Measurements from ENCODE around the gene AQP4. TPM values are rescaled to one million over a fixed set of nuclear protein-coding genes. Genes with fewer than 3 reads are reported as not detected.

Gene AQP4
- total RNA-seq, 2 experiments from 2014 or later, result not detected

DNA sequence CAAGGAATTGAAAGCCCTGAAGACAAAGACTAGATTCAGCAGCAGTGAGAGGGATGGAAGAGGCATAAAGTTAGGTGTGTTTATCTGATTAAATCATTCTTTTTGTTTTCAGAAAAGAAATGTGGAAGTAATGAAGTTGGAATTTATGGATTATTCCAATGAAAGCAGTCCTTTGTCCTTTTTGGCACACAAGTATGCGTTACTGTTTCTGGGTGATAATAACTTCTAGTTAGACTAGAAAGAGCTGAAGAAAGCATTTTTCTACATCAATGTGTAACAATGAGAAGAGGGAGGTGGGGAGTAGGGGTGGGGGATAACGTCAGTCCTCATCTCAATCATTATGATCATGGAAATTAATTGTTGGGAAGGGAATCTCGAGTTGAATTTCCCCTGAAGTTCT is 53.0 kb downstream of the AQP4 start:
- TF ChIP-seq, protein P1, sequence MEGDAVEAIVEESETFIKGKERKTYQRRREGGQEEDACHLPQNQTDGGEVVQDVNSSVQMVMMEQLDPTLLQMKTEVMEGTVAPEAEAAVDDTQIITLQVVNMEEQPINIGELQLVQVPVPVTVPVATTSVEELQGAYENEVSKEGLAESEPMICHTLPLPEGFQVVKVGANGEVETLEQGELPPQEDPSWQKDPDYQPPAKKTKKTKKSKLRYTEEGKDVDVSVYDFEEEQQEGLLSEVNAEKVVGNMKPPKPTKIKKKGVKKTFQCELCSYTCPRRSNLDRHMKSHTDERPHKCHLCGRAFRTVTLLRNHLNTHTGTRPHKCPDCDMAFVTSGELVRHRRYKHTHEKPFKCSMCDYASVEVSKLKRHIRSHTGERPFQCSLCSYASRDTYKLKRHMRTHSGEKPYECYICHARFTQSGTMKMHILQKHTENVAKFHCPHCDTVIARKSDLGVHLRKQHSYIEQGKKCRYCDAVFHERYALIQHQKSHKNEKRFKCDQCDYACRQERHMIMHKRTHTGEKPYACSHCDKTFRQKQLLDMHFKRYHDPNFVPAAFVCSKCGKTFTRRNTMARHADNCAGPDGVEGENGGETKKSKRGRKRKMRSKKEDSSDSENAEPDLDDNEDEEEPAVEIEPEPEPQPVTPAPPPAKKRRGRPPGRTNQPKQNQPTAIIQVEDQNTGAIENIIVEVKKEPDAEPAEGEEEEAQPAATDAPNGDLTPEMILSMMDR (IDR thresholded peaks at IDR 0.05), result no peak
- CTCF ChIA-PET, result no interaction called here
- Mint-ChIP-seq H3K4me3 (no peak overlapping the region), H3K36me3 (ENCODE audit: low read depth) (no peaks in the 10 kb centered on the region), H3K27me3 (peaks cover 1% of the 10 kb centered on the region), H3K27ac (no peak overlapping the region), H3K4me1 (ENCODE audit: low read depth) (no peaks in the 10 kb centered on the region), H3K9me3 (peaks cover 11% of the 10 kb centered on the region)
- ATAC-seq (no peak), DNase-seq (no peak)
- POLR2A ChIA-PET, result no interaction called here
- intact Hi-C loops (cut with micrococcal nuclease), result no loop called here

DNA sequence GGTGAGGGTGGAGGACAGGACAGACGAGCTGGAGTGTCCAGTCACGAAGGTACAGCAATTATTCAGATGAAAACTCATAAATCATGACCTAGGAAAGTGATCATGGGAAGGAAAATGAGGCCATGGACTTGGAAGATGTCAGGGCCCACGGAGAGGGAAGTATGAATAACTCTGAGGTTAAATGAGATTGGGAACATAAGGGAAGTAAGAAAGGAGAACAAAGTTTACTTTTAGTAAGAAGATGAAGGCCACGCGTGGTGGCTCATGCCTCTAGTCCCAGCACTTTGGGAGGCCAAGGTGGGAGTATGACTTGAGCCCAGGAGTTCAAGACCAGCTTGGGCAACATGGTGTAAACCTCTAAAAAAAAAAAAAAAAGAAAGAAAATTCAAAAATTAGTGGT is 56.2 kb downstream of the AQP4 start:
- DNase-seq (no peak), ATAC-seq (no peak)
- Mint-ChIP-seq H3K4me1 (ENCODE audit: low read depth) (no peaks in the 10 kb centered on the region), H3K27ac (no peak overlapping the region), H3K9me3 (peaks cover 6% of the 10 kb centered on the region), H3K36me3 (ENCODE audit: low read depth) (no peaks in the 10 kb centered on the region), H3K27me3 (peaks cover 1% of the 10 kb centered on the region), H3K4me3 (no peak overlapping the region)
- ChIA-PET CTCF (no interaction called here), POLR2A (no interaction called here)
- intact Hi-C loops (cut with micrococcal nuclease), result no loop called here
- TF ChIP-seq, protein P1 (IDR thresholded peaks at IDR 0.05), result no peak

DNA sequence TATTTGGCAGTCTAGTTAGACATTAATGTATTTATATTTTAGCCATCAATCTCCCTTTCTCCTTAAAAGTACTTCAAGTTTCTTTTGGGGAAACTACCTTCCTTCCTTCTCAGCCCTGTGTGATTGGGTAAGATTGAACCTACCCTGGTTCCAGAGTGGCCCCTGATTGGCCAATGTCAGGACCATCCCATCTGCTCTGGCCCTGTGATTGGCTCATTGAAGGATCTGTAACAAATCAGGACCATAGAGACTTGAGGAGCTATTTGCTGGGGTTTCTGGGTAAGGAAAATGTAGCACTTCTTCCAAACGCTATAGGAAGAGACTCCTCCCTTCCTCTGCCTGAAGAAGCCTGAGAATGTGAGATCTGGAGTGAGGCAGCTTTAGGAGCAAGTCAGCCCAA is 59.3 kb downstream of the AQP4 start:
- DNase-seq (no peak), ATAC-seq (no peak)
- TF ChIP-seq, protein P1 (IDR thresholded peaks at IDR 0.05), result no peak
- Mint-ChIP-seq H3K4me1 (ENCODE audit: low read depth) (no peaks in the 10 kb centered on the region), H3K4me3 (no peak overlapping the region), H3K9me3 (peaks cover 3% of the 10 kb centered on the region), H3K27me3 (peaks cover 1% of the 10 kb centered on the region), H3K27ac (no peak overlapping the region), H3K36me3 (ENCODE audit: low read depth) (no peaks in the 10 kb centered on the region)
- intact Hi-C loops (cut with micrococcal nuclease), result no loop called here
- POLR2A ChIA-PET, result no interaction called here
- CTCF ChIA-PET, result no interaction called here

DNA sequence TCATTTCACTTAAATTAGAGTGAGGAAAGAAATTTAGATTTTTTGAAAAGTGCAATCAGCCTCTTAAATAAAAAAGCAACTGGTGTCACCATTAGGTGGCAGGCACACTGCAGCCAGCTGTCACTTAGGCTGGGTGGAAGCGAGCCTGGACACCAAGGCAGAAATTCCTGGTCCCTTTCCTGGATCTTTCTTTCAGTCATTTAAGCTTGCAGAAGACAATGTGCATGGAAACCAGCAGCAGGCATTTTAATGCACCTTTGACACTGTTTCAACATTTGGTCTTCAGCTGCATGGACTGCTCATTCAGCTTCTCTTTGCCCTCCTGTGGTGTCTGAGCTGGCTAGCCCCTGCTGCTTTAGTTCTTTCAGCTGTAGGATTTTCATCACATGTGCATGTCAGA is 61.0 kb downstream of the AQP4 start:
- H3K27me3 Mint-ChIP-seq, result no peaks in the 10 kb centered on the region
- no peaks in the 10 kb centered on the region for H3K36me3 Mint-ChIP-seq (ENCODE audit: low read depth)
- TF ChIP-seq, protein P1 (IDR thresholded peaks at IDR 0.05), result no peak
- H3K27ac Mint-ChIP-seq, result no peak overlapping the region
- ATAC-seq, result no peak
- POLR2A ChIA-PET, result no interaction called here
- peaks cover 7% of the 10 kb centered on the region for H3K9me3 Mint-ChIP-seq
- DNase-seq, result no peak
- CTCF ChIA-PET, result no interaction called here
- intact Hi-C loops (cut with micrococcal nuclease), result no loop called here
- H3K4me3 Mint-ChIP-seq, result no peak overlapping the region
- H3K4me1 Mint-ChIP-seq (ENCODE audit: low read depth), result no peaks in the 10 kb centered on the region

DNA sequence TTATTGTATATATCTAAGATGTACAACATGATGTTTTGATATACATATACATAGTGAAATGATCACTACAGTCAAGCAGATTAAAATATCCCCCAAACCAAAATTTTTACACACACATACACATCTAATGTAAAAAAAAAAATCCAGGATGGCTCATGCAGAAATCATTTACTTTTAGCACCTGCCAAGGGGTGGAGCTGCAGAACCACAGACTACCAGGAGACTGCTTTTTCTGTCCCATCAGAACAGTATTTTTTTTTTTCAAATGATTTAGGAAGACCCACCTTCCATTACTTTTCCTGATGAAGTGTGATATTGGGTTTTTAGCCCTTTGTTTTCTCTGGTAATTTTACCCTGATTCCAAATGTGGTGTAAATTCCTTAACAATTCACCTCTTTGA is 61.9 kb downstream of the AQP4 start:
- no peak overlapping the region for H3K4me3 Mint-ChIP-seq
- no peaks in the 10 kb centered on the region for H3K4me1 Mint-ChIP-seq (ENCODE audit: low read depth)
- CTCF ChIA-PET, result no interaction called here
- no peak overlapping the region for H3K27ac Mint-ChIP-seq
- DNase-seq, result no peak
- peaks cover 7% of the 10 kb centered on the region for H3K9me3 Mint-ChIP-seq
- no peaks in the 10 kb centered on the region for H3K36me3 Mint-ChIP-seq (ENCODE audit: low read depth)
- no peak for ATAC-seq
- TF ChIP-seq, protein P1 (IDR thresholded peaks at IDR 0.05), result no peak
- H3K27me3 Mint-ChIP-seq, result no peaks in the 10 kb centered on the region
- POLR2A ChIA-PET, result interaction anchor here (0.7 kb wide), 1 partner anchor 25 kb away, joined by 5 read pairs; no protein-coding TSS in a partner anchor
- intact Hi-C loops (cut with micrococcal nuclease), result no loop called here

Measured in activated CD8-positive, alpha-beta T cell treated with anti-CD3 and anti-CD28 coated beads for 36 hours (primary cell).